ENCODE results near the gene BPTF.
"Not testable (repeated sequence)": the region's sequence is repeated elsewhere in the genome, so short reads cannot be mapped to it uniquely, and the experiment has no call there.

Gene BPTF

DNA sequence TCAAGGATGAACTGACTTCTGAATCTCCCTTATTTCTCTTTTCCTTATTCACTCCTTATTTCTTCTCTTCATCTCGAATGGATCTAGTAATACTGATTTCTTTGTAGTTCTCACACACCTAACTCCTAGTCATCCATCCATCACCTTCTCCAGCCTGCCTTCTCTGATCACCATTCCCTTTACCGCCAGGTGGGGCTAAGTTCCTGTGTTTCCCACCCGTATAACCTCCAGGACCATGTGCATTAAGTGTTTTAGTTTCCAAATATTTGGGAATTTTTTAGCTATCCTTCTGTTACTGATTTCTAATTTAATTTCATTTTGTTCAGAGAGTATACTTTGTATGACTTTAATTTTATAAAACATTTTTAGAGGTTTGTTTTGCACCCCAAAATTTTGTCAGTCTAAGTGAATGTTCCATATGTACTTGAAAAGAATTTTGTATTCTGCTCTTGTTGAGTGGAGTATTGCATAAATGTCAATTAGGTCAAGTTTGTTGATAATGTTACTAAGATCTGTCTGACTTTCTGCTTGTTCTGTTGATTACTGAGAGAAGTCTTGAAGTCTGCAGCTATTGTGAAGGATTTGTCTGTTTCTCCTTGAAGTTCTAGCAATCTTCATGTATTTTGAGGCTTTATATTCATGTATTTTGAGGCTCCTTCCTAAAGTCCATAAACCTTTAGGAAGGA lies 8.8 kb downstream of the BPTF start:
- no peak for DNase-seq

DNA sequence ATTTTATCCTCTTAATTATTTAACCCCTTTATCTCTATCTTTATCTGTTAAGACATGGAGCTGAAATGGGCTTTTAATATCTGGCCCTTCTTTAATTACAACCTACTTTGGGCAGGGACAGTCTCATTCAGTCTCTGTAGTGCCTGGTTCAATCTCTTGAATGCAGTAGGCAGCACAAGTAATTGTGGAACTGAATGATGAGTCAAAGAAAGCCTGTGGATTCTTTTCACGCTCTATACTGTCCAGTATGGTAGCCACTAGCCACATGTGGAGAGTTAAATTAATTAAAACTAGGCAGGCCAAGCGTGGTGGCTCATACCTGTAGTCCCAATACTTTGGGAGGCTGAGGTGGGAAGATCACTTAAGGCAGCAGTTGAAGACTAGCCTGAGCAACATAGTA lies 9.3 kb downstream of the BPTF start:
- no peak for DNase-seq

DNA sequence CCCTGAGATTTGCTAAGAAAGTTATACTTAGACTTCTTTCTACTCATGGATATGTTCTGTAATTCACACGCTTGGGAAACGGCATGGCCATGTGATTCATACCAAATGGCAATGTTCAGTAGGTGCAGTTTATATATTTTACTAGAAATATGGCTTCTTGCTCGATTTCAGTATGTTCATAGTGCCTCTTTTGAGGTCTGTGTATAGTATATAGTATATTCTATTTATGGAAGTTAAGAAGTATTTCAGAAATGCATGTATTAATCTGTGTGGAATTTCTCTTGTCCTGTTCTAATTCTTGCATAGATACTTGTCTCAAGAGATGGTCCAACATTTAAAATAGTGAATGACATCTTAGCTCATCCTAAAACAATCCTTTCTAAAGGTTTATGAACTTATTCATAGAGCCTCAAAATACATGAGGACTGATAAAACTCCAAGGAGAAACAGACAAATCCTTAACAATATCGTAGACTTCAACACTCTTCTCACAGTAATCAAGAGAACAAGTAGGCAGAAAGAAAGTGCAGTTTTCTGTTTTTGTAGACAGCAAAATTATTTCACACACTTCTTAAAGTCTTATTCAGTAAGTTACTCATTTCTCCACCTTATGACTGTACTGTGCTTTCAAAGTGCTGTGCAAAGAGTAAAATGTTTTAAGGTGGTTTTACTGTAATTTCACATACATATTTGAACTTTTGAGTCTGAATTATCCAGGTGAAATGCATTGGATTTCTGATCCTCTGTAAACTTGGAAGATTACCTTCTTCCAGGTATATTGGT lies 11.1 kb downstream of the BPTF start:
- DNase-seq, result no peak

DNA sequence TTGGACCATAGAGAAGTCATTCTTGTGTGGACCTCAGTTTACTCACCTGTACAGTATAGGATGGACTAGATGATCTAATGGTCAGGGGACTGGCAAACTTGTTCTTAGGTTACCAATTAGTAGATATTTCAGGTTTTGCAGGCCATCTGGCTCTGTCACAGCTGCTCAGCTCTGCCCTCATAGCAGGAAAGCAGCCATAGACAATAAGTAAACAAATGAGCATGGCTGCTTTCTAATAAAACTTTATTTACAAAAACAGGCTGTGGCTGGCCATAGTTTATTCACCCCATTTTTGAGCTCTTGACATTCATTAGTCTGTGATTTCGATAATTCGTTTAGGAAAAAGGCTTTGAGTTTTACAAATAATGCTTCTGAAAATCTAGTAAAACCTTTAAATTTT lies 12.7 kb downstream of the BPTF start:
- no peak for DNase-seq

DNA sequence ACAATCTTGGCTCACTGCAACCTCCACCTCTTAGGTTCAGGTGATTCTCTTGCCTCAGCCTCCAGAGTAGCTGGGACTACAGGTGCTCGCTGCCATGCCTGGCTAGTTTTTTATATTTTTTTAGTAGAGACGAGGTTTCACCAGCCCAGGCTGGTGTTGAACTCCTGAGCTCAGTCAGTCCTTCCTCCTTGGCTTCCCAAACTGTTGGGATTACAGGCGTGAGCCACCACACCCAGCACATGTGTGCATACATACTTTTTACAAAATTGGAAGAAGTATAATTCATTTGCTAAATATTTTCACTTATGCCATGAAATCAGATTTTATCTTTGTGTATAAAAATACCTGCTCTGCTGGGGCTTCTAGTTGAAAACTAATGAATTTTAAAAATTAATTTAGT lies 13.2 kb downstream of the BPTF start:
- DNase-seq, result no peak

DNA sequence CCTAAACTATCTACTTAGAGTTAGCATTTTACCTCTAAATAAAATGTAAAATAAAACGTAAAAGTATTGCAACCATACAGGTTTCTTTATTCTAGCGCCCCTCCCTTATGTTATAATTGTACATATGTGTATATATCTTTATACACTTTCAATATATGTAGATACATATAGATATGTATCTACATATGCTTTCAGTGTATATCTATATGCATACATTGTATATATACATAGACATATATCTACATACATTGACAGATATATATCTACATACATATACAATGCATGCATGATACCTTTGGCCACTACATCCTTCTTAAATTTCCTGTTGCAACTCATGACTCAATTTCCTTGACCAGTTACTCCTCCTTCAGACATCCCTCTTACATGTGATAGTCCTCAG lies 16.7 kb downstream of the BPTF start:
- DNase-seq, result no peak

DNA sequence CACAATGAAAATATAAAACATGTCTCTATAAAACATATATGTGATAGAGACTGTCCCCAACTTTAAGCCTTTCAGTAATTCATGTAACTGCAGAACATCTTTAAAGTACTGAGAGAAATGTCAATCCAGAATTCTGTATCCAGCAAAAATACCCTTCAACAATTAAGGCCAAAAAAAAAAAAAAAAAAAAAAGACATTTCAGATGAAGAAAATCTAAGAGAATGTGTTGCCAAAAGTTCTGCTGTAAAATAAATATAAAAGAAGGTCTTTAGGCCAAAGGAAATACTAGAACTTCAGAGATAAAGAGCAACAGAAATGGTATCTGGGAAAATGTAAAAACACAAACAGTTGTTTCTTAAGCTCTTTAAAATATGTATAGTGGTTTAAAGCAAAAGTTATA lies 17.3 kb downstream of the BPTF start:
- no peak for DNase-seq

DNA sequence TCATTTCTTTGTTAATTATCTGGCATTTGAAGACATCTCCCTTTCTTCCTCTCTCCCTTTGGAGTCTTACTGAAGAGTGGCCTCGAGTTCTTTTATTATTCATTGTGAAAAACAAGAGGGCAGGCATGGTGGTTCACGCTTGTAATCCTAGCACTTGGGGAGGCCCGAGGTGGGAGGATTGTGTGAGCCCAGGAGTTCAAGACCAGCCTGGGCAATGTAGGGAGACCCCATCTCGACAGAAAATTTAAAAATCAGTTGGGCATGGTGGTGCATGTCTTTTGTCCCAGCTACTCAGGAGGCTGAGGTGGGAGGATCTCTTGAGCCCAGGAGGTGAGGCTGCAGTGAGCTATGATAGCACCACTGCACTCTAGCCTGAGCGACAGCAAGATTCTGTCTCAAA lies 20.1 kb downstream of the BPTF start:
- no peak for DNase-seq

DNA sequence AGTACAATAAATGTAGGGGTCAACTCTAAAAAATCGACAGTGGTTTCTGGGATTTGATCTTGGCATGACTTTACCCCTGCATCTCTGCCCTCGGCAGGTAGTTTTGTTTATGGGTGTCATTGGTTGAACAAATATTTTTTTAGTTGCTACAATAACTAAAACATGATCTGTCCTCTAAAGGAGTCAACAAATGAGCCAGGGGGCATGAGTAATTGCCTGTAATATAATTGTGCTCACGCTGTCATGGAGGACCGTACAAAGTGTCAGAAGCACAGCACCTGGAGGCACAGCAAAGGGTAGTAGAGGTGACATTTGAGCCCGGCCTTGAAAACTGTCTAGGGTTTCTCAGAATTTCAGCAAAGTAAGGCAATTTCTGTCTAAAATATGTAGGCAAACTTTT lies 22.9 kb downstream of the BPTF start:
- DNase-seq, result not testable (repeated sequence)

DNA sequence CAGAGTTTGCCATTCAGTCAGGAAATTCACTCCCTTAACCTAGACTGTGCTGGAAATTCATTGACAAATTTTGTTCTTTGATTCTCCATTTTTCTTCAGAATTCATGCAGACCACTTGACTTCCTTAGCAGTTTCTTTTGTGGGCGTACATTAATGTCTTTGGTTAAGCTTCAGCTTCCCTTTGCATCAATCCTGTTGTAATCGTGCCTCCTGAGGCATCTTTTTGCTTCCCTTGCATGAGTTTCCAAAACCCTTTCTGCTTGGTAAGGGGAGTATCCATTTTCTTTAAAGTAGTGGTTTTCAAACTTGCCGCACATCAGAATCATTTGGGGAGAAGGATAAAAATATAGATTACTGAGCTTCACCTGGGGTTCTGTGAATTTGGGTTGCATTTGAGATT lies 23.5 kb downstream of the BPTF start:
- not testable (repeated sequence) for DNase-seq

DNA sequence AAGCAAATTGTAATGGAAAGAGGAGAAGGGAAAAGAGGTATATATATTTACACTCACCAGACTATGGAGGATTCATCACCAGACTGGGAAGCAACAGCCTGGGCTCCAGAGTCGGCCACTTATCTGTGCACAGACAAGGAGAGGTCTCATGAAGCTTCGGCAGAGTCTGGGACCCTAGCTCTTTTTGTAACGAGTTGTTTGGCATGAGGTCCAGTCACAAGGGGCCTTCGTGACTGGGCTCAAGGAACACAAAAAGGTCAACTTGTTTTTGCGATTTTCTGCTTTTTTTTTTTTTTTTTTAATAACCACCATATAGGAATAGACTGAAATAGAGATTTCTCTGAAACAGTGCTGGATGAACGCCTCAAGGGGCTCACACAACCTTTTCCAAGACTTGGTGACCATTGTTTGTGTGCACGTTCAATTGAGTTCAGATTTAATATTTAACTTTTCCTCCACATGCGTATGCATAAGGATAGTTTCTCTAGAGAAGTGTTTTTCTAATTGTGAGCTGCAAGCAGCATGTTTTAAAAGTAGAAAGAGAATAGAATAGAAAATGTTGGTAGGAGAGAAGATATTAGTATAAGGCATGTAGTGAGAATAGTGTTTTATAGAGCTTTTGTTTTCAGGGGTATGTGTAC lies 25.8 kb downstream of the BPTF start:
- DNase-seq, result no peak

DNA sequence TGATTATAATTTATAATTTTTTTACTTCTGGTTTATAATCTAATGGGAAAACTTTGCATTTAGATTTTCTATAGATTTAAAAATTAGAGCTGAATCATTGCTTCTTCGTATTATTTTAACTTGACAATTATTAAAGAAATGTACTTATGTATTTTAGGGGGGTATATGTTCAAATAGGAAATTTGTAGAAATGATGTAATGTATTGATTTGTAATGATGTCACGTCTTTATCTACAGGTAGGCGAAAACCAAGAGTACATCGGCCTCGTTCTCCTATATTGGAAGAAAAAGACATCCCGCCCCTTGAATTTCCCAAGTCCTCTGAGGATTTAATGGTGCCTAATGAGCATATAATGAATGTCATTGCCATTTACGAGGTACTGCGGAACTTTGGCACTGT lies 28.4 kb downstream of the BPTF start:
- no peak for DNase-seq

DNA sequence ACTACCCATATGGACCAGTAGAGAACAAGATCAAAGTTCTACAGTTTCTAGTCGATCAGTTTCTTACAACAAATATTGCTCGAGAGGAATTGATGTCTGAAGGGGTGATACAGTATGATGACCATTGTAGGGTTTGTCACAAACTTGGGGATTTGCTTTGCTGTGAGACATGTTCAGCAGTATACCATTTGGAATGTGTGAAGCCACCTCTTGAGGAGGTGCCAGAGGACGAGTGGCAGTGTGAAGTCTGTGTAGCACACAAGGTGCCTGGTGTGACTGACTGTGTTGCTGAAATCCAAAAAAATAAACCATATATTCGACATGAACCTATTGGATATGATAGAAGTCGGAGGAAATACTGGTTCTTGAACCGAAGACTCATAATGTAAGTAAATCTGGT lies 29.1 kb downstream of the BPTF start:
- DNase-seq, result no peak

DNA sequence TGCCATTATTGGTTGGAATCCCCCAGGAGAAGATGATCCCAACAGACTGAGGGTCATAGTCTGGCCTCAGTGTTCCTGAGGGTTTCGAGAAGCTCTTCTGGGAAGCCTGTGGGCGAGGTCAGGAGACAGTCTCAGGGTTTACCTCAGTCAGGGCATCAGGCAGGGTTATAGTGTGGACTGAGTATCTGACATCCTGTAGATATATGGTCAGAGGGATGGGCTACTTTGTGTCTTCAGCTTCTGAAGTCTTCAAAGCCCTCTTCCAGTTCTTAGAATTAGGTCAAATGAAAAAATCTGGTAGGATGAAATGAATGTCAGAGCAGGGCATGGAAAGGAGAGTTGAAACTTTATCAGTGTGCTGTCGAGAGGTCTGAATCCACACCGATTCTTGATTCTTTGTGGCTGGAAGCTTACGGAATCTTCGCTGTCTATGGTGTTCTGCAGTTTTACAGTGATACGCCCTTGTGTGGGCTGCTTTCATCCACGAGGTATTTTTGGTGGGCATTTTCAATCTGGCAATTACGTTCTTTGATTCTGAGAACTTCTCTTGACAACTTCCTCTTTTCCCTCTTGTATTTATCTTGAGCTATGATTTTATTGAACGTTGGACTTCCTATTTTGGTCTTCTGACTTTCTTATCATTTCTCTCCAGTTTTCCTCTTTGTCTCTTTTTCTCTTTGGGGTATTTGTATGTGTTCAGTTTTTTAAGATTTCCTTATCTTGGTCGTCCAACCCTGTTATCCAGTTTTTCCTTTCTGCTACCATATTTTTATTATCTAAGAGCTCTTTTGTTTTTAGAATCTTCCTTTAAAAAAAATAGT lies 30.4 kb downstream of the BPTF start:
- no peak for DNase-seq

DNA sequence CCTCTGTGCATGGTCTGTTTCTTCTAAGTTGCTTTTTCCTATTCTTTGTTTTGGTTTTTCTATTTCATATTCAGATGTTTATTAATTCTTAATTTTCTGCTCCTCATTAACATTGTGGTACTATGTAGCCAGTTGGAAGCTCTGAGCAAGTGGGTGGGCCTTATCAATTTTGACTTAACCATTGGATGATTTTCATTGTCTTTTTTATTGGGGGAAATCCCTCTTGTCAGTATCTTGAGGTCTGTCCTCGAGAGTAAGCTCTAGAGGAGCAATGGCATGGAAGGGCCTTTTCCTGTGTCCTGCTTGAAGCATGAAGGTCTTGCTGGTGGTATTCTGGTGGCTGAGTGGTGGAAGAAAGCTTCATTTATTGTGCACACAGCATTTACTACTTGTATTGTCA lies 31.1 kb downstream of the BPTF start:
- not testable (repeated sequence) for DNase-seq

DNA sequence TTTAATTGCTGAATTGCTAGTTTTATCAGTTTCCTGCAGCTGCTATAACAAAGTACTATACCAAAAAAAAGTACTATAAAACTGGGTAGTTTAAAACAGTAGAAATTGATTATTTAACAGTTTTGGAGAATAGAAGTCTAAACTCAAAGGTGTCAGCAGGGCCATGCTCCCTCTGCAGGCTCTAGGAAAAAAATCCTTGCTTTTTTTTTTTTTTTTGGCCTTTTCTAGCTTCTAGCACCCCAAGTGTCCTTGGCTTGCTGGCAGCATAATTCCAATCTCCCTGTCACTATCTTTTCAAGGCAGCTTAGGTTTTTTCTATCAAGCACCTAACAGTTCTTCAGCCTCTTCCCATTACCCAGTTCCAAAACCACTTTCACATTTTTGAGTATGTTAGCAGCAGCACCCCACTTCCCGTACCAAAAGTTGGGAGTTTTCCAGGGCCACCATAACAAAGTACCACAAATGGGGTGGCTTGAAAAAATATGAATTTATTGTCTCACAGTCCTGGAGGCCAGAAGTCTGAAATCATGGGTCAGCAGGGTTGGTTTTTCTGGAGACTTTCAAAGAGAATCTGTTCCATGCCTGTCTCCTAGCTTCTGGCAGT lies 37.4 kb downstream of the BPTF start:
- DNase-seq, result no peak

DNA sequence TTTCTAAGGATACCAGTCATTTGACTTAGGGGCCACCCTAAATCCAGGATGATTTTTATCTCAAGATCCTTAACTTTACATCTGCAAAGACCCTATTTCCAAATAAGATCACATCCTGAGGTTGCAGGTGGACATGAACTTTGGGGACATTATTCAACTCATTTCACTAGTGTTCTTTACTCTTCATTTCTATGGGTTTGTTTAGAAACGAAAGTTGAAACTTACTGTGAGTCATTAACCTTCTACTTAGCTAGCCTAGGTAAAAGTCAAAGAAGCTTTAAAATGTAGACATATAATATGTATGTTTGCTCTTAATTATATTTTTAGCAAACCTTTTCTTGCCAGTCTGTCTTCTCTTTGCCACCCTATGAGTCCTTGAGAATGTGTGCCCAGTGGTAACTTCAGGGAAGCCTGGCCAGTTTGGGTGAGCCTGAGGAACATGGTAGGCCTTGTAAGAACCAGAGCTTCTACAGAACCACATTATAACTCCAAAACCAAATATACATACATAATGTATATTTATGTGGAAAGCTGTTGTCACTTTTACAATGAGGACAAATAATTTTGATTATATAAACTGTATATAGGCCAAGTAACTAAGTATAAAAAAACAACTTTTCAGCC lies 38.4 kb downstream of the BPTF start:
- no peak for DNase-seq

DNA sequence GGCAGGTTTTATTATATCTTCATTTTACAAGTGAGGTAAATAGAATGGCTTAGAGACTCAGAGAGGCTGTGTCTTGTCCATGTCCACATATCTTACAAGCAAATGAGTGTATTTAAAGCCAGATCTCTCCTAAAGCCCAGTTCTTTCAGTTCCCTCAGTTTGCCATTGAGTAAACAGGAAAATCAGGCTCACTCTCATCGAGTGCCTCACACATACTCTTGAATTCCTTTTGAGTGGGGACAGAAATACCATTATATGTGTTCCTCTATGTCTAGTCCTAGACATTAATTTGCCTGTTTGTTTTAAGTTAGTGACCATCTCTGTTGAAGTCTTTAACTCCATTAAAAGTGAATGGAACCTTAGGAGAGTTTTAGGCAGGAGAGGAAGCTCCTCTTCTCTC lies 40.1 kb downstream of the BPTF start:
- DNase-seq, result no peak

DNA sequence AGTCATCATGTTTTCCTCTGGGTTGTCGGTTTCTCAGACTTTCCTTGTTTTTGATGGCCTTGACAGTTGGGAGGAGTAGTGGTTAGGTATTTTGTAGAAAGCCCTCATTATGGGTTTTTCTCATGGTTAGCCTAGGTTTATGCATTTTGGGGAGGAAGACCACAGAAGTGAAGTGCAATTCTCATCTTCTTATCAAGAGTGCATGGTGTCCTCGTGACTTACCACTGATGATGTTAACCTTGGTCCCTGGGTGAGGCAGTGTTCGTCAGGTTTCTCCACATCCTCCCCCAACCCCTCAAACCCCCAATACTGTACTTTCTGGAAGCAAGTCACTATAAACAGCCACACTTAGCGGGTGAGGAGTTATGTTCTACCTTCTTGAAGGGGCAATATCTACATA lies 42.3 kb downstream of the BPTF start:
- no peak for DNase-seq

DNA sequence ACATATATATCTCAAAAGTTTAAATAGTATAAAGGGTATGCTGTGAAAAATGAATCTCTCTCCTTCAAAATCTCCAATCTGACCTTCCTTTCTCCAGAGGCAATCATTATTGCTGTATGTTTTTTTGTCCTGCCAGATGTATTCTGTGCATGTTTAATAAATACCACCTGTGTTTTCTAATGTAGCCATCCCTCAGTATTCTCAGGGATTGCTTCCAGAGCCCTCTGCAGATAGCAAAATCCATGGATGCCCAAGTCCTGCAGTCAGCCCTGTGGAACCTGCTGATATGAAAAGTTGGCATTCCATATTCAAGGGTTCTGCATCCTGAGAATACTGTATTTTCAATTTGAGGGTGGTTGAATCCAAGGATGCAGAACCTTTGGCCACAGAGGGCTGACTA lies 42.9 kb downstream of the BPTF start:
- no peak for DNase-seq

DNA sequence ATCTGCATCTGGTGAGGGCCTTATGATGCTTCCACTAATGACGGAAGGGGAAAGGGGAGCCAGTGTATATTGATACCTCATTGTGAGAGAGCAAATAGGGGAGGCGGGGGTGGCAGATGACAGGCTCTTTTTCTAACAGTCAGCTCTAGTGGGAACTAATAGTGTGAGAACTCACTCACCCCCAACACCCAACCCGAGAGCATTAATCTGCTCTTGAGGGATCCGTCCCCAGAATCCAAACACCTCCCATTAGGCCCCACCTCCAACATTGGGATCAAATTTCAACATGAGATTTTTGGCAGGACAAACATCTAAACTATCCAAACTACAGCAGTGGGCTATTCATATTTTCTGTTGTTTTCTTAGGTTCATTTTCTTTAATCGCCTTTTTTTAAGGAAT lies 54.4 kb downstream of the BPTF start:
- no peak for DNase-seq

DNA sequence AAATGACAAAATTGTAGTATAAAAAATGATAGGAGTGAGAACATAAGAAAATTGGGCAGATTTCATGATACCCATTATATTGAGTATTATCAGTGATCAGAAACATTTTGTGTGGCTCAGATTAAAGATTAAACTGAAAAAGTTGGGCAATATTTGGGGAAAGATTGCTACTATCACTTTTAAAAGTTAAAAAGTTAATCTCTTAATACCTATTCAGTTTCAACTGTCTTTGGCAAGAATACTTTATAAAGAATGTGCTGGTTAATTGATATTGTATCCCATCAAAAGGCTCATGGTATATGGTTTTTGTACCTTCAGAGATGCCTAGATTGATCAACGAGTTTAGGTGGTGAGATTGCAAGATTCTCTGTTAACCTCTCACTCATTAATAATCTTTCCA lies 55.8 kb downstream of the BPTF start:
- no peak for DNase-seq

DNA sequence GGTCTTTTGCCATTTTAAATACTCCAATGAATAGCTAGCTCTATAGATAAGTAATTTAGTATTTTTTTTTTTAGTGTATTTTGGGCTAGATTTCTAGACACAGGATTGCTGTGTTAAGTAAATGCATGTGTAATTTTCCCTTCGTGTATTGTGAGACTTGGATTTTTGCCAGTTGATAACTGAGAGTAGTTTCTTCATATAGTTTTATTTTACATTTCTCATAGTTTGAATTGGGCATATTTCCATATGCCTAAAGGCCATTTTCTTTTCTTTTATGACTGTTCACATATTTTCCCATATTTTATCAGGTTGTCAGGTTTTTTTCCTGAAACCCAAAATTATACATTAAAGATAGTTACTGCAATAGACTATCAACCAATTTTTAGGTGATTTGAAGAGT lies 59.4 kb downstream of the BPTF start:
- DNase-seq, result no peak
